ENCODE results near the gene VPS35L.

The VPS35L gene

GRCh38 chr16:19555186-19555937, at the start of gene VPS35L:
Gene VPS35L, plus strand, starts transcription at chr16:19555703. Its CDS starts 27 bp downstream, at chr16:19555730.
- peak; percentile 97 for DNase-seq

- DNase-seq, result no peak
These were observed 48.5 kb upstream of the VPS35L start for GRCh38 chr16:19506965-19507364.

GRCh38 chr16:19507867-19508266, 47.6 kb upstream of the VPS35L start:
- DNase-seq, result no peak

- DNase-seq, result no peak
These were observed 43.2 kb upstream of the VPS35L start for GRCh38 chr16:19512297-19512696.

GRCh38 chr16:19513377-19514053, 42.0 kb upstream of the VPS35L start:
- no peak for DNase-seq

GRCh38 chr16:19515757-19516156, 39.7 kb upstream of the VPS35L start:
- DNase-seq, result no peak

GRCh38 chr16:19517424-19518089, 37.9 kb upstream of the VPS35L start:
- peak; percentile 35 for DNase-seq

- DNase-seq, result no peak
These were observed 37.1 kb upstream of the VPS35L start for GRCh38 chr16:19518388-19518787.

- peak; percentile 32 for DNase-seq
These were observed 34.6 kb upstream of the VPS35L start for GRCh38 chr16:19520861-19521331.

- DNase-seq, result peak; percentile 93
These were observed 33.8 kb upstream of the VPS35L start, which contains the start of gene GDE1 for GRCh38 chr16:19521471-19522396. Gene GDE1, minus strand, starts transcription at chr16:19522098. Its CDS starts 134 bp downstream, at chr16:19521964.

- DNase-seq, result peak; percentile 69
These were observed 33.1 kb upstream of the VPS35L start for GRCh38 chr16:19522397-19522732.

- DNase-seq, result no peak
These were observed 32.7 kb upstream of the VPS35L start for GRCh38 chr16:19522760-19523159.

- DNase-seq, result no peak
These were observed 32.3 kb upstream of the VPS35L start for GRCh38 chr16:19523184-19523558.

GRCh38 chr16:19523559-19524355, 31.7 kb upstream of the VPS35L start, which contains the start of gene CCP110:
Gene CCP110, plus strand, starts transcription at chr16:19523942. Its CDS starts 3,940 bp downstream, at chr16:19527882.
- DNase-seq, result peak; percentile 97

GRCh38 chr16:19524356-19524615, 31.2 kb upstream of the VPS35L start:
- DNase-seq, result peak; percentile 35

GRCh38 chr16:19524616-19525384, 30.7 kb upstream of the VPS35L start:
- peak; percentile 34 for DNase-seq

GRCh38 chr16:19525385-19525723, 30.1 kb upstream of the VPS35L start:
- no peak for DNase-seq

GRCh38 chr16:19527161-19527560, 28.3 kb upstream of the VPS35L start:
- no peak for DNase-seq

GRCh38 chr16:19528666-19529065, 26.8 kb upstream of the VPS35L start:
- no peak for DNase-seq

- no peak for DNase-seq
These were observed 22.9 kb upstream of the VPS35L start for GRCh38 chr16:19532601-19533000.

All from DMS53 (cell line).